Glutamatergic neuron (in vitro differentiated cells): Measurements from ENCODE around the gene DCBLD1. TPM values are rescaled to one million over a fixed set of nuclear protein-coding genes. Genes with fewer than 3 reads are reported as not detected.

ENCODE experiments used
- DNase-seq: peaks from one replicate; pipeline ENCODE4 v3.0.0; 2022
- H3K27ac Mint-ChIP-seq: one replicate; pipeline ENCODE4 v1.8.0; 2020; ENCODE audit warnings: mild to moderate bottlenecking, mixed read lengths, inconsistent platforms; ENCODE audit not compliant: unreplicated experiment
- H3K27me3 Mint-ChIP-seq: one replicate; pipeline ENCODE4 v1.8.0; 2020; ENCODE audit warnings: mild to moderate bottlenecking, moderate library complexity, mixed read lengths, inconsistent platforms; ENCODE audit not compliant: unreplicated experiment
- H3K36me3 Mint-ChIP-seq: one replicate; pipeline ENCODE4 v1.8.0; 2020; ENCODE audit warnings: mild to moderate bottlenecking, mixed read lengths, inconsistent platforms; ENCODE audit not compliant: unreplicated experiment
- H3K4me1 Mint-ChIP-seq: one replicate; pipeline ENCODE4 v1.8.0; 2020; ENCODE audit warnings: mild to moderate bottlenecking, low read depth, mixed read lengths, inconsistent platforms; ENCODE audit not compliant: unreplicated experiment
- H3K4me3 Mint-ChIP-seq: one replicate; pipeline ENCODE4 v1.8.0; 2020; ENCODE audit warnings: mild to moderate bottlenecking, mixed read lengths, inconsistent platforms; ENCODE audit not compliant: unreplicated experiment
- H3K9me3 Mint-ChIP-seq: one replicate; pipeline ENCODE4 v1.8.0; 2020; ENCODE audit warnings: mild to moderate bottlenecking, moderate library complexity, mixed read lengths, inconsistent platforms; ENCODE audit not compliant: unreplicated experiment
- CTCF ChIP-seq: fragments of 200-600 bp; sonication (generic); IDR thresholded peaks from one replicate; pipeline ENCODE4 v1.5.0; 2021; ENCODE audit not compliant: partially characterized antibody, unreplicated experiment
- total RNA-seq: library from RNA; stranded (reverse); fragmentation: NEBNext Ultra II Directional; extraction: Animal tissue kit (Norgen Biotek cat#: 25700); gene quantifications from one replicate; pipeline ENCODE4 v1.2.1, GENCODE V29; 2021; ENCODE audit not compliant: unreplicated experiment

The DCBLD1 gene
- total RNA-seq, 1 donor from 2014 or later = 25.1 TPM

GRCh38 chr6:117456250-117456649 lies 26.2 kb upstream of the DCBLD1 start:
- Mint-ChIP-seq H3K9me3 (peaks cover 2% of the 10 kb centered on the region), H3K4me1 (peaks cover 7% of the 10 kb centered on the region), H3K4me3 (no peak overlapping the region), H3K27ac (no peak overlapping the region), H3K36me3 (no peaks in the 10 kb centered on the region), H3K27me3 (no peaks in the 10 kb centered on the region)
- no peak for TF ChIP-seq CTCF
- no peak for DNase-seq

GRCh38 chr6:117456998-117457397 lies 25.5 kb upstream of the DCBLD1 start:
- no peaks in the 10 kb centered on the region for H3K27me3 Mint-ChIP-seq
- H3K4me1 Mint-ChIP-seq = peaks cover 3% of the 10 kb centered on the region
- no peak overlapping the region for H3K4me3 Mint-ChIP-seq
- no peak for TF ChIP-seq CTCF
- DNase-seq = no peak
- no peaks in the 10 kb centered on the region for H3K36me3 Mint-ChIP-seq
- peaks cover 2% of the 10 kb centered on the region for H3K9me3 Mint-ChIP-seq
- H3K27ac Mint-ChIP-seq = no peak overlapping the region

GRCh38 chr6:117459204-117459944 lies 23.1 kb upstream of the DCBLD1 start:
- Mint-ChIP-seq H3K36me3 (no peaks in the 10 kb centered on the region), H3K4me3 (no peak overlapping the region), H3K9me3 (no peaks in the 10 kb centered on the region), H3K4me1 (peaks cover 3% of the 10 kb centered on the region), H3K27ac (peak overlapping the region; percentile 31), H3K27me3 (no peaks in the 10 kb centered on the region)
- no peak for DNase-seq
- no peak for TF ChIP-seq CTCF

- no peak for DNase-seq
- no peak overlapping the region for H3K4me3 Mint-ChIP-seq
- no peaks in the 10 kb centered on the region for H3K36me3 Mint-ChIP-seq
- H3K9me3 Mint-ChIP-seq = no peaks in the 10 kb centered on the region
- TF ChIP-seq CTCF = no peak
- no peaks in the 10 kb centered on the region for H3K27me3 Mint-ChIP-seq
- peaks cover 4% of the 10 kb centered on the region for H3K4me1 Mint-ChIP-seq
- H3K27ac Mint-ChIP-seq = no peak overlapping the region
These were observed 18.5 kb upstream of the DCBLD1 start for GRCh38 chr6:117463762-117464665.

GRCh38 chr6:117464700-117465099 lies 17.8 kb upstream of the DCBLD1 start:
- DNase-seq = no peak
- H3K27ac Mint-ChIP-seq = no peak overlapping the region

More at GRCh38 chr6:117464700-117465099, 17.8 kb upstream of the DCBLD1 start:
- Mint-ChIP-seq H3K4me3 (no peak overlapping the region), H3K27me3 (no peaks in the 10 kb centered on the region), H3K4me1 (peaks cover 1% of the 10 kb centered on the region), H3K36me3 (no peaks in the 10 kb centered on the region), H3K9me3 (no peaks in the 10 kb centered on the region)
- TF ChIP-seq CTCF = no peak
